Stimulated activated CD4-positive, alpha-beta T cell treated with anti-CD3 and anti-CD28 coated beads, Interleukin-4, amount 100 ng/mL, for 1 hour (primary cell): Measurements from ENCODE around the gene H6PD.

ENCODE experiments used
- DNase-seq: peaks from one replicate; pipeline ENCODE4 v3.0.0-alpha.2; 2020

The H6PD gene

GRCh38 chr1:9261496-9261895 lies 26.9 kb downstream of the H6PD start:
- no peak for DNase-seq

- no peak for DNase-seq
These were observed 27.8 kb downstream of the H6PD start for GRCh38 chr1:9262096-9262986.

GRCh38 chr1:9263276-9263855 lies 28.8 kb downstream of the H6PD start:
- DNase-seq, result no peak

GRCh38 chr1:9263984-9264872 lies 29.7 kb downstream of the H6PD start:
- DNase-seq, result no peak

- DNase-seq, result no peak
These were observed 30.5 kb downstream of the H6PD start for GRCh38 chr1:9265037-9265436.

GRCh38 chr1:9265968-9266367 lies 31.4 kb downstream of the H6PD start:
- DNase-seq, result no peak

GRCh38 chr1:9267352-9267686 lies 32.7 kb downstream of the H6PD start:
- no peak for DNase-seq

- DNase-seq, result no peak
These were observed 33.4 kb downstream of the H6PD start for GRCh38 chr1:9267827-9268581.

GRCh38 chr1:9269078-9269501 lies 34.5 kb downstream of the H6PD start:
- no peak for DNase-seq

GRCh38 chr1:9269721-9270120 lies 35.1 kb downstream of the H6PD start:
- DNase-seq, result no peak

- no peak for DNase-seq
These were observed 35.8 kb downstream of the H6PD start for GRCh38 chr1:9270290-9270883.

GRCh38 chr1:9271283-9271682 lies 36.7 kb downstream of the H6PD start:
- DNase-seq, result no peak

- no peak for DNase-seq
These were observed 37.5 kb downstream of the H6PD start for GRCh38 chr1:9271861-9272595.

- no peak for DNase-seq
These were observed 38.6 kb downstream of the H6PD start for GRCh38 chr1:9273177-9273576.

GRCh38 chr1:9275161-9275560 lies 40.6 kb downstream of the H6PD start:
- no peak for DNase-seq

GRCh38 chr1:9275567-9276034 lies 41.0 kb downstream of the H6PD start:
- peak; percentile 77 for DNase-seq

- DNase-seq, result no peak
These were observed 43.5 kb downstream of the H6PD start for GRCh38 chr1:9278116-9278515.

GRCh38 chr1:9278585-9279153 lies 44.1 kb downstream of the H6PD start:
- no peak for DNase-seq

- no peak for DNase-seq
These were observed 44.7 kb downstream of the H6PD start for GRCh38 chr1:9279172-9279840.

- peak; percentile 66 for DNase-seq
These were observed 45.7 kb downstream of the H6PD start for GRCh38 chr1:9280015-9280860.
